Spleen (tissue), 11 donors: ENCODE data around the gene MAT2B. TPM values are rescaled to one million over a fixed set of nuclear protein-coding genes. Genes with fewer than 3 reads are reported as not detected.

Experiments
- DNase-seq: peaks from one replicate; pipeline ENCODE4 v3.0.0-alpha.2; 2020
- H3K27ac ChIP-seq, 8 donors: fragments of 200-600 bp; sonication (generic) in 7 of 8; 1 replicate in 4 of 8; 2 replicates in 4 of 8; pipeline versions ENCODE4 v1.5.0 to v1.8.0; 2016 to 2021; ENCODE audit warnings: inconsistent platforms in 4 of 8, mild to moderate bottlenecking in 4 of 8, moderate library complexity in 1 of 8
- H3K27me3 ChIP-seq, 7 donors: fragments of 200-600 bp; sonication (generic) in 6 of 7; replicated peaks in 1 of 7; 1 replicate in 4 of 7; 2 replicates in 3 of 7; pipeline versions ENCODE4 v1.5.0 to v1.8.0; 2016 to 2021; ENCODE audit warnings: inconsistent platforms in 3 of 7, mild to moderate bottlenecking in 1 of 7
- H3K36me3 ChIP-seq, 6 donors: fragments of 200-600 bp; sonication (generic) in 5 of 6; 1 replicate in 4 of 6; 2 replicates in 2 of 6; pipeline versions ENCODE4 v1.5.0 to v1.8.0; 2016 to 2021; ENCODE audit warnings: inconsistent platforms in 2 of 6
- H3K4me1 ChIP-seq, 6 donors: fragments of 200-600 bp; sonication (generic) in 5 of 6; 1 replicate in 3 of 6; 2 replicates in 3 of 6; pipeline versions ENCODE4 v1.5.0 to v1.8.0; 2016 to 2021; ENCODE audit warnings: inconsistent platforms in 3 of 6
- H3K4me3 ChIP-seq, 8 donors: fragments of 200-600 bp; sonication (generic) in 7 of 8; 1 replicate in 4 of 8; 2 replicates in 4 of 8; pipeline versions ENCODE4 v1.5.0 to v1.8.0; 2016 to 2021; ENCODE audit warnings: inconsistent platforms in 4 of 8, mild to moderate bottlenecking in 4 of 8, moderate library complexity in 2 of 8
- H3K9me3 ChIP-seq, 8 donors: fragments of 200-600 bp; sonication (generic) in 7 of 8; 1 replicate in 4 of 8; 2 replicates in 4 of 8; pipeline versions ENCODE4 v1.5.0 to v1.8.0; 2016 to 2021; ENCODE audit warnings: inconsistent platforms in 4 of 8
- POLR2A ChIP-seq, 3 donors: fragments of 450-650 bp; IDR thresholded peaks; one replicate each; pipeline ENCODE4 v1.5.1; 2017; ENCODE audit warnings: antibody characterized with exemption in 3 of 3, mild to moderate bottlenecking in 1 of 3
- POLR2AphosphoS5 ChIP-seq, 3 donors: sonication (generic); formaldehyde crosslinking; IDR thresholded peaks; one replicate each; pipeline ENCODE4 v1.5.1; 2017; ENCODE audit warnings: antibody characterized with exemption in 3 of 3
- WGBS, 5 donors: extraction: QIAGEN DNeasy Blood & Tissue Kit in 3 of 5; methylation state at CpG; one replicate each; pipeline versions ENCODE4 v1.1.5 to v1.1.7; 2013 to 2018; 5-methylcytosine and 5-hydroxymethylcytosine counted together
- intact Hi-C: fragments of 100-400 bp; cut with DNase I; formaldehyde crosslinking; loops from one replicate; pipeline ENCODE4 v1.15.0; 2023; ENCODE audit warnings: low total_unique reads
- polyA plus RNA-seq, 3 donors: library from polyadenylated mRNA; stranded (reverse); fragments of 200-250 nt; gene quantifications; one replicate each; pipeline ENCODE4 v1.2.1, GENCODE V29; 2013
- total RNA-seq, 7 donors: library from RNA; depleted of rRNA in 3 of 7; stranded (reverse); fragments of >200 nt in 3 of 7; fragmentation: NEBNext Ultra II Directional in 4 of 7; extraction: Animal tissue kit (Norgen Biotek cat#: 25700) in 4 of 7; gene quantifications; one replicate each; pipeline versions ENCODE4 v1.1.0 to v1.2.1, GENCODE V29; 2016 to 2021
- TF ChIP-seq, protein P1 (sequence below), 11 experiments: fragments of 200-600 bp in 7 of 11; fragments of 450-650 bp in 4 of 11; sonication (generic) in 4 of 11; IDR thresholded peaks in 8 of 11; conservative IDR thresholded peaks in 3 of 11; 1 replicate in 7 of 11; 2 replicates in 4 of 11; pipeline versions ENCODE4 v1.4.0 to v1.8.0; 2016 to 2021; ENCODE audit warnings: antibody characterized with exemption in 11 of 11, inconsistent platforms in 4 of 11, mild to moderate bottlenecking in 1 of 11
- donor health status: healthy with polysubstance abuse.
- donor health status: DM: no; HTN: no; CAD: no; lungs with moderate emphysema.
- donor health status: DM: no; HTN: no; CAD: no.
- donor health status: Bipolar disorder and iron deficiency.
- donor health status: healthy.
- donor health status: DM: no; HTN: no; CAD: no.
- donor health status: DM: yes; HTN: yes; CAD: no.

Gene MAT2B
- total and polyA plus RNA-seq, 10 donors = 61.6 to 110 (median 89.6) TPM

DNA sequence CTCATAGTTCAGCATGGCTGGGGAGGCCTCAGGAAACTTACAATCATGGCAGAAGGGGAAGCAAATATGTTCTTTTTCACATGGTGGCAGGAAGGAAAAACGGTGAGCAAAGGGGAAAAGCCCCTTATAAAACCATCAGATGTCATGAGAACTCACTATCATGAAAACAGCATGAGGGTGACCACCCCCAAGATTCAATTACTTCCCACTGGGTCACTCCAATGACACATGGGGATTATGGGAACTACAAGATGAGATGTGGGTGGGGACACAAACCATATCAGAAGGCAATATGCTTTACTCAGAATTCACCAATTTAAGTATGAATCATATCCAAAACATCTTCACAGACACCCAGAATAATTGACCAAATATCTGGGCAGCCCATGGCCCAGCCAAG lies 19.7 kb downstream of the MAT2B start:
- H3K9me3 ChIP-seq = no peaks in the 10 kb centered on the region
- TF ChIP-seq, protein P1, sequence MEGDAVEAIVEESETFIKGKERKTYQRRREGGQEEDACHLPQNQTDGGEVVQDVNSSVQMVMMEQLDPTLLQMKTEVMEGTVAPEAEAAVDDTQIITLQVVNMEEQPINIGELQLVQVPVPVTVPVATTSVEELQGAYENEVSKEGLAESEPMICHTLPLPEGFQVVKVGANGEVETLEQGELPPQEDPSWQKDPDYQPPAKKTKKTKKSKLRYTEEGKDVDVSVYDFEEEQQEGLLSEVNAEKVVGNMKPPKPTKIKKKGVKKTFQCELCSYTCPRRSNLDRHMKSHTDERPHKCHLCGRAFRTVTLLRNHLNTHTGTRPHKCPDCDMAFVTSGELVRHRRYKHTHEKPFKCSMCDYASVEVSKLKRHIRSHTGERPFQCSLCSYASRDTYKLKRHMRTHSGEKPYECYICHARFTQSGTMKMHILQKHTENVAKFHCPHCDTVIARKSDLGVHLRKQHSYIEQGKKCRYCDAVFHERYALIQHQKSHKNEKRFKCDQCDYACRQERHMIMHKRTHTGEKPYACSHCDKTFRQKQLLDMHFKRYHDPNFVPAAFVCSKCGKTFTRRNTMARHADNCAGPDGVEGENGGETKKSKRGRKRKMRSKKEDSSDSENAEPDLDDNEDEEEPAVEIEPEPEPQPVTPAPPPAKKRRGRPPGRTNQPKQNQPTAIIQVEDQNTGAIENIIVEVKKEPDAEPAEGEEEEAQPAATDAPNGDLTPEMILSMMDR (IDR thresholded peaks at IDR 0.05 in 8 of 11, conservative IDR thresholded peaks at IDR 0.05 in 3 of 11) = no peak
- no peak for TF ChIP-seq POLR2A (IDR thresholded peaks at IDR 0.05)
- TF ChIP-seq POLR2AphosphoS5 (IDR thresholded peaks at IDR 0.05) = no peak
- no peaks in the 10 kb centered on the region for H3K27me3 ChIP-seq
- intact Hi-C loops = no loop called here
- no peaks in the 10 kb centered on the region for H3K4me1 ChIP-seq
- H3K36me3 ChIP-seq = peaks cover 0 to 24% (median 11%) of the 10 kb centered on the region in 6 donors
- H3K4me3 ChIP-seq = no peak overlapping the region
- 72 to 91% (median 82%) methylated on average over 1 of the region's 1 CpG for WGBS, 5 donors
- no peak for DNase-seq
- H3K27ac ChIP-seq = no peak overlapping the region

- WGBS, 5 donors = 52 to 78% (median 58%) methylated on average over 5 of the region's 5 CpGs
- peaks cover 0 to 11% (median 0%) of the 10 kb centered on the region in 6 donors for H3K4me1 ChIP-seq
- H3K9me3 ChIP-seq = no peaks in the 10 kb centered on the region
- no peak overlapping the region for H3K4me3 ChIP-seq
- H3K27me3 ChIP-seq = no peaks in the 10 kb centered on the region
- no peak for DNase-seq
- H3K36me3 ChIP-seq = no peaks in the 10 kb centered on the region
- no peak overlapping the region for H3K27ac ChIP-seq
- intact Hi-C loops = no loop called here
- TF ChIP-seq POLR2AphosphoS5 (IDR thresholded peaks at IDR 0.05) (no peak), POLR2A (IDR thresholded peaks at IDR 0.05) (no peak)
- TF ChIP-seq, protein P1 (IDR thresholded peaks at IDR 0.05 in 8 of 11, conservative IDR thresholded peaks at IDR 0.05 in 3 of 11) = no peak
Observed at GRCh38 chr5:163529698-163530097, 24.3 kb downstream of the MAT2B start.

DNA sequence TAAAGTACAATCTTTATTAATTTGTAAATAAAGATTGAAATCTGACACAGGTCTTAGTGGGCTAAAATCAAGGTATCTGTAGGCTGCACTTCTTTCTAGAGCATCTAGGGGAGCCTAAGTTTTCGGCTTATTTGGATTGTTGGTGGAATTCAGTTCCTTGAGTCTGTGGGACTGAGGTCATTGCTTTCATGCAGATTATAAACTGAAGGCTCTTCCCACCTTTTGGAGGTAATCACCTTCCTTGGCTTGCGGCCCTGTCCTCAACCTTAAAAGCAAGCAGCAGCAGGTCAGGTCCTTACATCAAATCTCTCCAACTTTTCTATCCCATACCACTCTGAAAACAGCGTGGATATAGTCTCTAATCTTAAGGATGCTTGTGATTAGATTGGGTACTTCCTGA lies 25.9 kb downstream of the MAT2B start:
- intact Hi-C loops = no loop called here
- Histone ChIP-seq H3K4me3 (no peak overlapping the region), H3K36me3 (no peaks in the 10 kb centered on the region), H3K27ac (no peak overlapping the region), H3K9me3 (no peaks in the 10 kb centered on the region), H3K4me1 (peaks cover 0 to 20% (median 0%) of the 10 kb centered on the region in 6 donors), H3K27me3 (no peaks in the 10 kb centered on the region)
- 77 to 93% (median 85%) methylated on average over 3 of the region's 3 CpGs for WGBS, 5 donors
- TF ChIP-seq, protein P1 (IDR thresholded peaks at IDR 0.05 in 8 of 11, conservative IDR thresholded peaks at IDR 0.05 in 3 of 11) = no peak
- no peak for TF ChIP-seq POLR2A (IDR thresholded peaks at IDR 0.05)
- TF ChIP-seq POLR2AphosphoS5 (IDR thresholded peaks at IDR 0.05) = no peak
- DNase-seq = no peak

DNA sequence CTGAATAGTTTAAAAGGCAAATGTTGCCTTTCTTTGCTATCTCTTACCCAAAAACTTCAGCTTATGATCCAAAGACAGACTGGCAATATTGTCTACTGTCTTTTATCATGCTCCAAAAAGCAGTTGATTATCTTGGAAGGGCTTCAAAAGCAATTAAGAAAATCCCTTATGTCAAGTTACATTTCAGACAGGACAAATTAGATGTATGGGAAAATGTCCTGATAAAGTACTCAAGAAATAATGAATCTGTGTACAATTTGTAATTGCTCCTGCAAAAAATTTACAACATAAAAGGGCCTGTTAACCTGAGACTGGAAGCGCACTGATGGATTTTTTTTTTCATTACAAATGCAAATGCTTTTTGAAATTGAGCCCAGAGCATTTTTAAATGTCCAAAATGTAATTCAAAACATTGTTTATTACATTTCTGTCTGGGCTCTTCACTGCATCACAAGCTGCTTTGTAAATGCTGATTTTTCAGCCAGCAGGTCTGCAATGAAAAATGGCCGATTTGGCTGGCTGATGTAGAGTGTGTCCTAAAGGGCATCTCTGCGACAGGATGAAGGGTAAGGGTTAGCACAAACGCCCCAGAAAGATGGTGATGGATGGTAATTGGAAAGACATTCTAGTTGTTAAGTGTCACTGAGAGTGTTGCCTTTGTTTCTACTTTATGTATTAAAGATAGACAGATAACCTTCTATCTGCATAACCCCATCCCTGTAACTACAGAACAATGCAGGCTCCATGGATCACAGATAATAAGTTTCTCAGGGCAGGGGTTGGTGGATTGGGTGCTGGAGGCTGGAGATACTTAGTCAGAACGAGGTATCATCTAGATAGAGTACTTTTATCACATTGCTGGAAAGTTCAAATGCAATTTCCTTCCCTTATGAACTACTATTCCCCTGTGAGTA lies 27.0 kb downstream of the MAT2B start:
- Histone ChIP-seq H3K27ac (no peak overlapping the region), H3K36me3 (no peaks in the 10 kb centered on the region), H3K4me1 (peaks cover 0 to 20% (median 0%) of the 10 kb centered on the region in 6 donors), H3K27me3 (no peaks in the 10 kb centered on the region), H3K9me3 (no peaks in the 10 kb centered on the region), H3K4me3 (no peak overlapping the region)
- DNase-seq = no peak
- TF ChIP-seq, protein P1 (IDR thresholded peaks at IDR 0.05 in 8 of 11, conservative IDR thresholded peaks at IDR 0.05 in 3 of 11) = no peak
- TF ChIP-seq POLR2A (IDR thresholded peaks at IDR 0.05) (no peak), POLR2AphosphoS5 (IDR thresholded peaks at IDR 0.05) (no peak)
- WGBS, 5 donors = 56 to 83% (median 65%) methylated on average over 5 of the region's 5 CpGs
- intact Hi-C loops = no loop called here
